ENCODE data around the gene RTBDN. TPM values are rescaled to one million over a fixed set of nuclear protein-coding genes. Genes with fewer than 3 reads are reported as not detected.
"Not testable (repeated sequence)": the region's sequence is repeated elsewhere in the genome, so short reads cannot be mapped to it uniquely, and the experiment has no call there.

RTBDN gene
- polyA plus RNA-seq, 1 of the 3 experiments (the other 2 are of a cell fraction): 0.72 TPM

DNA sequence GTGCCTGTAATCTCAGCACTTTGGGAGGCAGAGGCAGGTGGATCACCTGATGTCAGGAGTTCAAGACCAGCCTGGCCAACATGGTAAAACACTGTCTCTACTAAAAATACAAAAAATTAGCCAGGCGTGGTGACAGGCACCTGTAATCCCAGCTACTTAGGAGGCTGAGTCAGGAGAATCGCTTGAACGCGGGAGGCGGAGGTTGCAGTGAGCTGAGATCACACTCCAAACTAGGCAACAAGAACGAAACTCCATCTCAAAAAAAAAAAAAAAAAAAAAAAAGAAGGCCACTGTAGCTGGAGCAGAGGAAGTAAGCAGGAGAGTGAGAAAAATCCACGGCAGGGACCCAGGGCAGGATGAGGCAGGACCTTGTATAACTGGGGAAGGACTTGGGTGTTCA is 12.2 kb upstream of the RTBDN start:
- H3K79me2 ChIP-seq (ENCODE audit: insufficient read depth); H2AFZ ChIP-seq (ENCODE audit: low read depth); DNase-seq; H3K9me3 ChIP-seq; H3K36me3 ChIP-seq (replicated peaks in 1 of 2; ENCODE audit: control insufficient read depth in 1 of 2, insufficient read depth in 2 of 2, low read length in 1 of 2); H3K4me3 ChIP-seq (ENCODE audit: low read depth in 2 of 2, low read length in 1 of 2); H3K27ac ChIP-seq (ENCODE audit: low read depth in 2 of 2, low read length in 1 of 2); H3K9ac ChIP-seq; H4K20me1 ChIP-seq (ENCODE audit: insufficient read depth); H3K9me2 ChIP-seq; H3K4me1 ChIP-seq (ENCODE audit: control insufficient read depth in 1 of 2, insufficient read depth in 2 of 2, low read depth in 1 of 2, low read length in 1 of 2); H3K27me3 ChIP-seq (ENCODE audit: insufficient read depth); H3F3A ChIP-seq (replicated peaks; ENCODE audit: insufficient read depth); H3K4me2 ChIP-seq: not testable (repeated sequence)
- CTCF ChIA-PET: interaction anchor here (0.6 to 4.9 kb wide), 29 partner anchors 8 to 169 kb away, joined by 3 to 69 read pairs (median 6); partner anchors contain the start of genes BEST2, DNASE2, JUNB and KLF1
- 88% methylated on average over 7 of the region's 7 CpGs for WGBS (ENCODE audit: low lambda C conversion rate)
- POLR2A ChIA-PET: interaction anchor here (1.0 to 1.7 kb wide), 2 partner anchors 18 to 55 kb away, joined by 3 to 4 read pairs; no protein-coding TSS in a partner anchor

DNA sequence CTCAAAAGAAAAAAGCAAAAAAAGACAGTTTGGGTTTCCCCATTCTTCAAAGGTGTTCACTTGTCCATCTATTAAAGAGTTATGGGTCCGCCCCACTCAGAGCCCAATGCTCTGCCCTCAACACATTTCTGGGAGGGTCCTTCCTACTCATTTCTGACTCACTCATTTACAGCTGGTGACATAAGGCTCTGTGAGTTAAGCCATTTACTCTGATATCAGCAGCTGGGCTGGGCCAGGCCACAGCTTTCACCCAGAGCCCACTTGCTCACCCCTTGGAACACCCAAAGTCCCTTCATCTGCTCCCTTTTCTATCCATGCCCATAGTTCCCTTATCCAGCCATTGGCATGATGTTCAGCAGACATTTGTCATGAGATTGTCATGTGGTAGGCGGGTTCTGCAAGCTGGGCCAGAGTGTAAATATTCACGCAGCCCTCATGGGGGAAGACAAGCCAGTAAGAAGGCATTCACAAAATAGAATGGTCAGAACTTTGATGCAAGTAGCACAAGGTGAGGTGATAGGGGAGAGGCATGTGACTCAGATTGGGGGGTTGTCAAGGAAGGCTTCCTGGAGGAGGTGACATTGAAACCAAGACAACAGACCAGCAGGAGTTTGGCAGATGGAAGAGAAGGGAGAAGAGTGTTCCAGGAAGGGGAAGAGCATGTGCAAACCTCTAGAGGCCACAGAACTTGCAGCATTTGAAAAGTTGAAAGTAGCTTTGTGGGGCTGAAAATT is 9.8 kb upstream of the RTBDN start:
- Histone ChIP-seq H3K4me2 (no peak overlapping the region), H3K27me3 (ENCODE audit: insufficient read depth) (no peaks in the 10 kb centered on the region), H3K9me2 (no peaks in the 10 kb centered on the region), H4K20me1 (ENCODE audit: insufficient read depth) (no peaks in the 10 kb centered on the region), H3K79me2 (ENCODE audit: insufficient read depth) (no peaks in the 10 kb centered on the region), H3K36me3 (replicated peaks in 1 of 2; ENCODE audit: control insufficient read depth in 1 of 2, insufficient read depth in 2 of 2, low read length in 1 of 2) (no peaks in the 10 kb centered on the region), H3K27ac (ENCODE audit: low read depth in 2 of 2, low read length in 1 of 2) (no peak overlapping the region), H2AFZ (ENCODE audit: low read depth) (no peak overlapping the region), H3K9ac (no peak overlapping the region), H3K9me3 (no peaks in the 10 kb centered on the region), H3F3A (replicated peaks; ENCODE audit: insufficient read depth) (peaks cover 12% of the 10 kb centered on the region), H3K4me3 (ENCODE audit: low read depth in 2 of 2, low read length in 1 of 2) (no peak overlapping the region), H3K4me1 (ENCODE audit: control insufficient read depth in 1 of 2, insufficient read depth in 2 of 2, low read depth in 1 of 2, low read length in 1 of 2) (peaks cover 0 to 25% of the 10 kb centered on the region in 2 experiments; a peak in 1 of 4 replicates)
- TF ChIP-seq MEF2A (IDR thresholded peaks at IDR 0.05; ENCODE audit: borderline replicate concordance, low read depth) (no peak), NFIC (IDR thresholded peaks at IDR 0.05; ENCODE audit: borderline replicate concordance) (no peak), FOSL2 (IDR thresholded peaks at IDR 0.05; ENCODE audit: borderline replicate concordance, low read depth) (no peak), RXRA (IDR thresholded peaks at IDR 0.05; ENCODE audit: borderline replicate concordance, low read depth) (no peak), USF1 (IDR thresholded peaks at IDR 0.05; ENCODE audit: borderline replicate concordance, low read depth) (no peak), EP300 (IDR thresholded peaks at IDR 0.05; ENCODE audit: borderline replicate concordance in 1 of 2, low read depth in 1 of 2, low read length in 1 of 2) (no peak), CHD2 (IDR thresholded peaks at IDR 0.05; ENCODE audit: low read length, partially characterized antibody) (no peak), TCF12 (IDR thresholded peaks at IDR 0.05) (no peak), NRF1 (IDR thresholded peaks at IDR 0.05; ENCODE audit: low read depth, low read length) (no peak), RAD21 (IDR thresholded peaks at IDR 0.05; ENCODE audit: low read length) (no peak), CTCF (IDR thresholded peaks at IDR 0.05) (no peak), ZBTB33 (IDR thresholded peaks at IDR 0.05; ENCODE audit: borderline replicate concordance, low read depth) (no peak), SIN3A (IDR thresholded peaks at IDR 0.05; ENCODE audit: borderline replicate concordance, low read depth, low read length) (no peak), JUND (IDR thresholded peaks at IDR 0.05) (no peak), GABPA (IDR thresholded peaks at IDR 0.05; ENCODE audit: low read depth) (no peak), PBX3 (IDR thresholded peaks at IDR 0.05) (no peak), GATA2 (CRISPR knock-in tag; IDR thresholded peaks at IDR 0.05) (no peak), YY1 (IDR thresholded peaks at IDR 0.05; ENCODE audit: low read depth) (no peak)
- TF ChIP-seq, protein P1, sequence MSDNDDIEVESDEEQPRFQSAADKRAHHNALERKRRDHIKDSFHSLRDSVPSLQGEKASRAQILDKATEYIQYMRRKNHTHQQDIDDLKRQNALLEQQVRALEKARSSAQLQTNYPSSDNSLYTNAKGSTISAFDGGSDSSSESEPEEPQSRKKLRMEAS (IDR thresholded peaks at IDR 0.05; ENCODE audit: low read depth): no peak
- TF ChIP-seq, protein P2, sequence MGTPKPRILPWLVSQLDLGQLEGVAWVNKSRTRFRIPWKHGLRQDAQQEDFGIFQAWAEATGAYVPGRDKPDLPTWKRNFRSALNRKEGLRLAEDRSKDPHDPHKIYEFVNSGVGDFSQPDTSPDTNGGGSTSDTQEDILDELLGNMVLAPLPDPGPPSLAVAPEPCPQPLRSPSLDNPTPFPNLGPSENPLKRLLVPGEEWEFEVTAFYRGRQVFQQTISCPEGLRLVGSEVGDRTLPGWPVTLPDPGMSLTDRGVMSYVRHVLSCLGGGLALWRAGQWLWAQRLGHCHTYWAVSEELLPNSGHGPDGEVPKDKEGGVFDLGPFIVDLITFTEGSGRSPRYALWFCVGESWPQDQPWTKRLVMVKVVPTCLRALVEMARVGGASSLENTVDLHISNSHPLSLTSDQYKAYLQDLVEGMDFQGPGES (IDR thresholded peaks at IDR 0.05; ENCODE audit: low read depth, low read length): no peak
- DNase-seq: no peak
- CTCF ChIA-PET: interaction anchor here (0.6 to 1.2 kb wide), 2 partner anchors 36 to 41 kb away, joined by 3 read pairs; no protein-coding TSS in a partner anchor
- WGBS (ENCODE audit: low lambda C conversion rate): 90% methylated on average over 3 of the region's 3 CpGs
- POLR2A ChIA-PET: no interaction called here

Data from SK-N-SH (cell line).